Loucy (cell line): ENCODE measurements around the gene MTMR2.
"Not testable (repeated sequence)": the region's sequence is repeated elsewhere in the genome, so short reads cannot be mapped to it uniquely, and the experiment has no call there.

Experiments used
- CTCF ChIP-seq: fragments of 200-600 bp; sonication (generic); conservative IDR thresholded peaks from 2 replicates; pipeline ENCODE4 v1.5.1; 2014; ENCODE audit warnings: mild to moderate bottlenecking, antibody characterized with exemption, low read length
- EZH2phosphoT487 ChIP-seq: fragments of 200-600 bp; IDR thresholded peaks from 2 replicates; pipeline ENCODE4 v1.6.1; 2018; ENCODE audit warnings: antibody characterized with exemption, mild to moderate bottlenecking, moderate library complexity, borderline replicate concordance

- not testable (repeated sequence) for TF ChIP-seq CTCF, EZH2phosphoT487
Measured at GRCh38 chr11:95860024-95860423, 63.9 kb downstream of the MTMR2 start.
